K562 (cell line): ENCODE data around the gene NDUFB3. TPM values are rescaled to one million over a fixed set of nuclear protein-coding genes. Genes with fewer than 3 reads are reported as not detected.

Source experiments
- BCOR ChIP-seq: fragments of 450-650 bp; IDR thresholded peaks from 2 replicates; pipeline ENCODE4 v1.6.1; 2016
- BRCA1 ChIP-seq, 2 experiments: fragments of 450-650 bp in 1 of 2; sonication (generic) in 1 of 2; formaldehyde crosslinking in 1 of 2; IDR thresholded peaks; 2 replicates each; pipeline versions ENCODE4 v1.5.0 to v1.6.1; 2017 to 2020; ENCODE audit warnings: mild to moderate bottlenecking in 1 of 2, missing genetic modification reagents in 1 of 2
- ESRRA ChIP-seq: fragments of 450-650 bp; IDR thresholded peaks from 2 replicates; pipeline ENCODE4 v1.6.1; 2014; ENCODE audit warnings: low read depth, mild to moderate bottlenecking, moderate library complexity, borderline replicate concordance
- FOXM1 ChIP-seq, 2 experiments: fragments of 450-650 bp in 1 of 2; sonication (generic) in 1 of 2; formaldehyde crosslinking in 1 of 2; IDR thresholded peaks; 2 replicates each; pipeline versions ENCODE4 v1.6.1 to v1.9.0; 2017 to 2022; ENCODE audit warnings: low read depth in 2 of 2, mild to moderate bottlenecking in 2 of 2, missing genetic modification reagents in 1 of 2, moderate library complexity in 1 of 2
- HDAC2 ChIP-seq: fragments of 450-650 bp; IDR thresholded peaks from 2 replicates; pipeline ENCODE4 v1.6.1; 2016; ENCODE audit warnings: mild to moderate bottlenecking
- HDAC8 ChIP-seq: fragments of 450-650 bp; IDR thresholded peaks from 2 replicates; pipeline ENCODE4 v1.6.1; 2016; ENCODE audit warnings: mild to moderate bottlenecking, missing genetic modification characterization, moderate library complexity, missing compliant biosample characterization
- HNRNPK ChIP-seq: fragments of 200-400 bp; formaldehyde crosslinking; IDR thresholded peaks from one replicate; pipeline ENCODE4 v1.6.1; 2018; ENCODE audit warnings: mild to moderate bottlenecking, low read depth, low read length; ENCODE audit not compliant: poor library complexity, severe bottlenecking
- HNRNPUL1 ChIP-seq: fragments of 200-400 bp; formaldehyde crosslinking; IDR thresholded peaks from 2 replicates; pipeline ENCODE4 v1.6.1; 2017; ENCODE audit warnings: low read length
- KLF1 ChIP-seq: fragments of 450-650 bp; IDR thresholded peaks from 2 replicates; pipeline ENCODE4 v1.6.1; 2016; ENCODE audit warnings: missing genetic modification characterization, missing compliant biosample characterization
- POLR2G ChIP-seq: fragments of 200-400 bp; formaldehyde crosslinking; IDR thresholded peaks from 2 replicates; pipeline ENCODE4 v1.6.1; 2017; ENCODE audit warnings: low read depth, mild to moderate bottlenecking, antibody characterized with exemption, low read length, moderate library complexity
- RCOR1 ChIP-seq, 2 experiments: IDR thresholded peaks; 2 replicates each; pipeline ENCODE4 v1.6.1; 2012; ENCODE audit warnings: low read depth in 2 of 2, low read length in 2 of 2, borderline replicate concordance in 1 of 2, improper control_type of control experiment in 1 of 2
- TAF9B ChIP-seq: fragments of 450-650 bp; IDR thresholded peaks from 2 replicates; pipeline ENCODE4 v1.6.1; 2018; ENCODE audit warnings: mild to moderate bottlenecking; ENCODE audit not compliant: partially characterized antibody
- TCF3 ChIP-seq: sonication (generic); formaldehyde crosslinking; IDR thresholded peaks from 2 replicates; pipeline ENCODE4 v1.4.0; 2020; ENCODE audit warnings: mild to moderate bottlenecking, missing genetic modification reagents
- TSC22D4 ChIP-seq: fragments of 450-650 bp; IDR thresholded peaks from 2 replicates; pipeline ENCODE4 v1.6.1; 2016; ENCODE audit warnings: missing genetic modification characterization, missing biosample characterization, control low read depth
- WHSC1 ChIP-seq: IDR thresholded peaks from one replicate; pipeline ENCODE4 v1.6.1; 2012; ENCODE audit warnings: low read length, control low read depth, inconsistent platforms
- ZC3H11A ChIP-seq: IDR thresholded peaks from 2 replicates; pipeline ENCODE4 v1.6.1; 2012; ENCODE audit warnings: low read depth, low read length, improper control_type of control experiment
- ZFX ChIP-seq: sonication (generic); formaldehyde crosslinking; IDR thresholded peaks from 2 replicates; pipeline ENCODE4 v1.8.0; 2022; ENCODE audit warnings: mild to moderate bottlenecking, missing genetic modification reagents, moderate library complexity
- ZNF24 ChIP-seq: fragments of 450-650 bp; IDR thresholded peaks from 2 replicates; pipeline ENCODE4 v1.6.1; 2016
- ZNF695 ChIP-seq: fragments of 450-650 bp; formaldehyde crosslinking; IDR thresholded peaks from 2 replicates; pipeline ENCODE4 v1.4.0; 2020; ENCODE audit warnings: mild to moderate bottlenecking, moderate library complexity
- polyA plus RNA-seq, 8 experiments: library from polyadenylated mRNA; depleted of rRNA in 4 of 8; stranded (reverse) in 5 of 8; unstranded in 3 of 8; fragments of >200 nt; fragmentation: Nextera tagmentation in 2 of 8; fragmentation: Illumina TruSeq in 1 of 8; extraction: Ambion mirVana in 2 of 8; extraction: Trizol in 1 of 8; gene quantifications; 2 replicates each; pipeline versions ENCODE4 v1.2.1 to v1.2.3, GENCODE V29; 2011 to 2014; ENCODE audit warnings: inconsistent platforms in 1 of 8, missing spikeins in 1 of 8
- total RNA-seq, 7 experiments: library from RNA; depleted of rRNA in 6 of 7; stranded (reverse); fragments of >200 nt in 6 of 7; fragmentation: Illumina TruSeq in 2 of 7; extraction: Trizol in 2 of 7; gene quantifications; 2 replicates each; pipeline versions ENCODE4 v1.2.1 to v1.2.3, GENCODE V29; 2011 to 2021; ENCODE audit warnings: low replicate concordance in 1 of 7
- TF ChIP-seq, protein P1 (sequence below): sonication (generic); formaldehyde crosslinking; IDR thresholded peaks from 2 replicates; pipeline ENCODE4 v1.8.1; 2023; ENCODE audit warnings: mild to moderate bottlenecking, missing genetic modification reagents, moderate library complexity
- TF ChIP-seq, protein P2 (sequence below): sonication (generic); formaldehyde crosslinking; IDR thresholded peaks from 2 replicates; pipeline ENCODE4 v1.8.0; 2023; ENCODE audit warnings: missing genetic modification reagents, mild to moderate bottlenecking, borderline replicate concordance

NDUFB3 gene
- total and polyA plus RNA-seq, 9 of the 15 experiments (the other 6 are each of a cell fraction or from before 2014, with no cell fraction given): 126 to 786 (median 156) TPM

DNA sequence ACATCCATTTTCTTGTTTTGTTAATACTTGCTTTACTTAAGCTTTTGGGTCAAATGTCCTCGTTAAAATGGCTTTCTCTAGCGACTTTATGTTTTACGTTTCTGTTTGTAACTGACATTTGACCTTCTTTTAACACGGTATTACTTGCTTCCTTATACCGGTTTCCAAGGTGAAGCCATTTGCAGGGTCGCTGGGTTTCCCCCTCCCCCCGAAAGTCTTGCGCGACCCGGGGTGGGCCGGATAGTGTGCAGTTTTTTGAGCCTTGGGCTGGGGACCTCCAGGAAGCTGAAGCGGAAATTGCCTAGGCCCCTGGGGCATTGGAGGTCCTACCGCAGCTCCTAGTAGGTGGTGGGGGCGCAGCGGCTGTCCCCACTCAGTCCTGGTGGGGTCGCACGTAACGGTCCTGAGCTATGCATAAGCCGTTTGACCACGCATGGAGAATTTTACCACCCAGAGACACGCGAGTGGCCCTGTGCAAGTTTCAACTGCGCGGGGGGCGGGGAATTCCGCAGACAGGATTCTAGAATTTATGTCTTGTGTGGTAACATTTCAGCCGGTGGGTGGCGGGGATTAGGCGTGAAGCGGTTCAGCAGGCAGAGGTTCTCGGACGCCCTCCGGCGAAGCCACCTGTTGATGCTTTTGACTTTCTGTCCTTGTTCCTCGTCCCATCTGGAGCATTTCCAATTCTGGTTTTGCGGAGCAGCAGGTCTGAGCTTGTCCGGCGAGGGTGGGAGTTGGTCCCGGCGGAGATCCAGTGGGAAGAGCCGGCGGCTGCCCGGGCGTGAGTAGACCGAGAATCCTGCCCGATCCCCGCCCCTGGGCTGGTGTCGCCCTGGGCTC is 46.5 kb downstream of the NDUFB3 start (continued):
- TF ChIP-seq TAF9B (peak; percentile 49), TSC22D4 (no peak), POLR2G (peak; percentile 76), RCOR1 (IDR thresholded peaks at IDR 0.05; ENCODE audit: borderline replicate concordance in 1 of 2, low read depth in 2 of 2, low read length in 2 of 2) (peak; percentile 22 to 29; a peak in 1 of 4 replicates), ZFX (CRISPR knock-in tag) (peak; percentile 75), ESRRA (peak; percentile 61), HNRNPK (no peak), HDAC2 (no peak; the same call in 1 of the 2 replicates), TCF3 (CRISPR knock-in tag) (peak; percentile 11; the same call in 1 of the 2 replicates), HNRNPUL1 (no peak), WHSC1 (no peak), ZNF695 (CRISPR knock-in tag) (no peak), BCOR (no peak), ZC3H11A (no peak), FOXM1 (IDR thresholded peaks at IDR 0.05; ENCODE audit: low read depth) (no peak; the same call in 1 of the 2 replicates), FOXM1 (CRISPR knock-in tag; IDR thresholded peaks at IDR 0.05; ENCODE audit: low read depth) (no peak), KLF1 (tag) (no peak), ZNF24 (no peak), BRCA1 (IDR thresholded peaks at IDR 0.05) (no peak), BRCA1 (CRISPR knock-in tag; IDR thresholded peaks at IDR 0.05) (no peak), HDAC8 (tag) (no peak)
- TF ChIP-seq, protein P1, sequence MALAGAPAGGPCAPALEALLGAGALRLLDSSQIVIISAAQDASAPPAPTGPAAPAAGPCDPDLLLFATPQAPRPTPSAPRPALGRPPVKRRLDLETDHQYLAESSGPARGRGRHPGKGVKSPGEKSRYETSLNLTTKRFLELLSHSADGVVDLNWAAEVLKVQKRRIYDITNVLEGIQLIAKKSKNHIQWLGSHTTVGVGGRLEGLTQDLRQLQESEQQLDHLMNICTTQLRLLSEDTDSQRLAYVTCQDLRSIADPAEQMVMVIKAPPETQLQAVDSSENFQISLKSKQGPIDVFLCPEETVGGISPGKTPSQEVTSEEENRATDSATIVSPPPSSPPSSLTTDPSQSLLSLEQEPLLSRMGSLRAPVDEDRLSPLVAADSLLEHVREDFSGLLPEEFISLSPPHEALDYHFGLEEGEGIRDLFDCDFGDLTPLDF (CRISPR knock-in tag): no peak
- TF ChIP-seq, protein P2, sequence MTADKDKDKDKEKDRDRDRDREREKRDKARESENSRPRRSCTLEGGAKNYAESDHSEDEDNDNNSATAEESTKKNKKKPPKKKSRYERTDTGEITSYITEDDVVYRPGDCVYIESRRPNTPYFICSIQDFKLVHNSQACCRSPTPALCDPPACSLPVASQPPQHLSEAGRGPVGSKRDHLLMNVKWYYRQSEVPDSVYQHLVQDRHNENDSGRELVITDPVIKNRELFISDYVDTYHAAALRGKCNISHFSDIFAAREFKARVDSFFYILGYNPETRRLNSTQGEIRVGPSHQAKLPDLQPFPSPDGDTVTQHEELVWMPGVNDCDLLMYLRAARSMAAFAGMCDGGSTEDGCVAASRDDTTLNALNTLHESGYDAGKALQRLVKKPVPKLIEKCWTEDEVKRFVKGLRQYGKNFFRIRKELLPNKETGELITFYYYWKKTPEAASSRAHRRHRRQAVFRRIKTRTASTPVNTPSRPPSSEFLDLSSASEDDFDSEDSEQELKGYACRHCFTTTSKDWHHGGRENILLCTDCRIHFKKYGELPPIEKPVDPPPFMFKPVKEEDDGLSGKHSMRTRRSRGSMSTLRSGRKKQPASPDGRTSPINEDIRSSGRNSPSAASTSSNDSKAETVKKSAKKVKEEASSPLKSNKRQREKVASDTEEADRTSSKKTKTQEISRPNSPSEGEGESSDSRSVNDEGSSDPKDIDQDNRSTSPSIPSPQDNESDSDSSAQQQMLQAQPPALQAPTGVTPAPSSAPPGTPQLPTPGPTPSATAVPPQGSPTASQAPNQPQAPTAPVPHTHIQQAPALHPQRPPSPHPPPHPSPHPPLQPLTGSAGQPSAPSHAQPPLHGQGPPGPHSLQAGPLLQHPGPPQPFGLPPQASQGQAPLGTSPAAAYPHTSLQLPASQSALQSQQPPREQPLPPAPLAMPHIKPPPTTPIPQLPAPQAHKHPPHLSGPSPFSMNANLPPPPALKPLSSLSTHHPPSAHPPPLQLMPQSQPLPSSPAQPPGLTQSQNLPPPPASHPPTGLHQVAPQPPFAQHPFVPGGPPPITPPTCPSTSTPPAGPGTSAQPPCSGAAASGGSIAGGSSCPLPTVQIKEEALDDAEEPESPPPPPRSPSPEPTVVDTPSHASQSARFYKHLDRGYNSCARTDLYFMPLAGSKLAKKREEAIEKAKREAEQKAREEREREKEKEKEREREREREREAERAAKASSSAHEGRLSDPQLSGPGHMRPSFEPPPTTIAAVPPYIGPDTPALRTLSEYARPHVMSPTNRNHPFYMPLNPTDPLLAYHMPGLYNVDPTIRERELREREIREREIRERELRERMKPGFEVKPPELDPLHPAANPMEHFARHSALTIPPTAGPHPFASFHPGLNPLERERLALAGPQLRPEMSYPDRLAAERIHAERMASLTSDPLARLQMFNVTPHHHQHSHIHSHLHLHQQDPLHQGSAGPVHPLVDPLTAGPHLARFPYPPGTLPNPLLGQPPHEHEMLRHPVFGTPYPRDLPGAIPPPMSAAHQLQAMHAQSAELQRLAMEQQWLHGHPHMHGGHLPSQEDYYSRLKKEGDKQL: no peak
